ENCODE measurements around the gene RNF38.
"Not testable (repeated sequence)": the region's sequence is repeated elsewhere in the genome, so short reads cannot be mapped to it uniquely, and the experiment has no call there.

The RNF38 gene

DNA sequence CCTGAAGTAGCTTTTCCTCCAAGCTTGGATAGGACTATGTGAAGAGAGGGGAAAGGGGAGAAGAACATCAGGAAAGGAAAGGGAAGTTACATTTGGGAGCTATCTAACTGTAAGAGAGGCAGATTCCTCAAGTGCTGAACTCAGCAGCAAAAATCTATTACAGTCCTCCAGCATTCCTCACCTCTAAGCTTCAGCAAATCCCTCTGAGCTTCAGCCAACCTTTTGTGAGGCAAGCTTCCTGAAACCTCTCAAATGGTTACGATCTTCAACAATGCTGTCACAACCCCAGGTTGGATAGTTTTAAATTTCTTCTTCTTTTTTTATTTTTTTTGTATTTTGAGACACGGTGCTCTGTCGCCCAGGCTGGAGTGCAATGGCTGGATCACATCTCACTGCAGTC is 2.5 kb upstream of the RNF38 start:
- DNase-seq = no peak

DNA sequence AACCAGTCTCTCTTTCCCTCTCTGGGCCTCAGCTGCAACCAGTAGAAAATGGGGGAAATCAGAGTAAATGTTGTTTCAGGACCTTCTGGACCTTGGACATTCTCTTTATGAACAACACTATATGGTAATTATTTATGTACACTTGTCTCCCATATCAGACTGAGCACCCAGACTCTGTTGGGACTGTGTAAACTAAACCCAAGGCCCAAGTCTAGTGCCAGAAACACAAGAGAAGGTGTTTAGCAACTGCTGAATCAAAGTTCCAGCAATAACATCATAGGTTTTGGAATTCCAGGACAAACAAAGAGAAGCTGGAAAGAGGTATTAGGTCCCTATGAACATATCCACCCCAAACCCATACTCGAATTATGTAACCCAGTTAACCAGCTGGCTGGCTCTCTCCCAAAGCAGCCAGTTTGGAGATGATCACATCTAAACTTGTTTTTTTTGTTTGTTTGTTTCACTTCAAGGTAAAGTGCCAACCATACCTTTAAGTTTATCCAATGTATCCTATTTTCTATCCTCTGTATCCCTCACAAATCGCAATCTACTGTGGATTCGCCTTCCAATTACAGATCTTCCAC is 1.9 kb upstream of the RNF38 start:
- DNase-seq = no peak

DNA sequence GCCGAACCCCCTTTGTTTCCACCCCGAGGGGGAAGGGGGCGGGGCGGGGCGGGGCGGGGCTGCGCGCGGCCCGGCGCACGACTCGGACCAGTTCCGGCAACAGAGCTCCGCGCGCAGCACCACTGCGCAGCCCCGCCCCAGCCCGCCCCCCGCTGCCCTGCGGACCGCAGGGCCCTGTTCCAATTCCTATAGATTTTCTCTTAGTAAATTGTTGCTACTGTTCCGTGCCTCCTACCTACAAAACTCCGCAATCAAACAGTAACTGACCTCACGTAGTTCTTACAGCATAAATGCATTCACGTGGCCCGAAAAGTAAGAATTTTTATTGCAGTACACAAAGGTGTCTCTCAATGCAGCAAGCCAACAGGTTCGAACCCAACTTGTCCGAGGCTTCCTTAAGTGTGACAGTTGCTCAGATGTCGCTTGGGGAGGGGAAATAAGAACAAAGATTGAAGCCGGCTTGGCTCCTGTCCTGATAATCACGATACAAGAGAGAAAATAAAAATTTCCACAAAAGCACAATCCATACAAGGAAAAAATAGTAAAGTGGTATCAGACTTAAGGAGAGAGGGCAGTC is 1.2 kb upstream of the RNF38 start:
- DNase-seq = peak; percentile 81

GRCh38 chr9:36400332-36401163 is 479 bp upstream of the RNF38 start:
- DNase-seq = peak; percentile 93

- no peak for DNase-seq
Observed at GRCh38 chr9:36398745-36399144, 1.3 kb downstream of the RNF38 start.

DNA sequence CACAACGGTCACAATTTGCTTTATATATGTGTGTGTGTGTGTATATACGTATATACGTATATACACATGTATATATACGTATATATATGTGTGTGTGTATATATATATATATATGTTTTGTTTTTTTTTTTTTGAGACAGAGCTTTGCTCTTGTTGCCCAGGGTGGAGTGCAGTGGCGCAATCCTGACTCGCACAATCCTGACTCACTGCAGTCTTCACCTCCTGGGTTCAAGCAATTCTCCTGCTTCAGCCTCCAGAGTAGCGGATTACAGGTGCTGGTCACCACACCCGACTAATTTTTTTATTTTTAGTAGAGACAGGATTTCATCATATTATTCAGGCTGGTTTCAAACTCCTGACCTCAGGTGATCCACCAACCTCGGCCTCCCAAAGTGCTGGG is 3.1 kb downstream of the RNF38 start:
- DNase-seq = no peak

- no peak for DNase-seq
Observed at GRCh38 chr9:36392489-36392888, 7.6 kb downstream of the RNF38 start.

- no peak for DNase-seq
Observed at GRCh38 chr9:36389590-36389989, 10.5 kb downstream of the RNF38 start.

GRCh38 chr9:36386396-36386965 is 13.6 kb downstream of the RNF38 start:
- DNase-seq = not testable (repeated sequence)

DNA sequence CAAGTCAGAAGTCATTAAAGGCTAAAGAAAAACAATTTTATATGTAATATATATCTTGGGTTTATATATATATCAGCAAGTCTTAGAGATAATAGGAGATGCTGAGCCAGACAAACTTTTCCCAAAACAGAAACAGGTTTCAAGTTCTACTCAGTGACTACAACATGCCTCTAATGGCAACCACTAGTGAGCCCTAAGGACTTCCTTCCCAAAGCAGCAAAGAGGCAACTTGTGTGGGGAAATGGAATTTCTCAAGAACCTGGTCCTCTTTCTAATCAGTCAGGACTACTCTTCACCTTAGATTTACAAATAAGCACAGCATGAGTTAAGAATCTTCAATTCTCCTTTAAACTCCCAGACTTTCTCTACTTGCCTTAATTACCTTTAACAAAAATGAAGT is 17.6 kb downstream of the RNF38 start:
- DNase-seq = no peak

GRCh38 chr9:36364577-36364976 is 35.5 kb downstream of the RNF38 start:
- no peak for DNase-seq

- no peak for DNase-seq
Observed at GRCh38 chr9:36363448-36363847, 36.6 kb downstream of the RNF38 start.

DNA sequence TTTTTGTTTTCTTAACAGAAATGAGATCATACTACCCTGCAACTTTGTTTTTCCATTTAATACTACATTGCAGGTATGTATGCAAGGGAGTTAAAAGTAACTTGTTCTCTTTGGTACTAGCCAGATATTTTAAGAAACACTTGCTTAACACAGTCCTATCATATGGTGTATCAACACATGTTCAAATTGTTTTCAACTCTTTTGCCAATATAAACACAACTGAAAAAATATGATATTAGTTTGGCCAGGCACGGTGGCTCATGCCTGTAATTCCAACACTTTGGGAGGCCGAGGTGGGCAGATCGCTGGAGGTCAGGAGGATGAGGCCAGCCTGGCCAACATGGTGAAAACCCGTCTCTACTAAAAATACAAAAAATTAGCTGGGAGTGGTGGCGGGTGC is 41.6 kb downstream of the RNF38 start:
- DNase-seq = no peak

GRCh38 chr9:36357639-36358038 is 42.4 kb downstream of the RNF38 start:
- no peak for DNase-seq

DNA sequence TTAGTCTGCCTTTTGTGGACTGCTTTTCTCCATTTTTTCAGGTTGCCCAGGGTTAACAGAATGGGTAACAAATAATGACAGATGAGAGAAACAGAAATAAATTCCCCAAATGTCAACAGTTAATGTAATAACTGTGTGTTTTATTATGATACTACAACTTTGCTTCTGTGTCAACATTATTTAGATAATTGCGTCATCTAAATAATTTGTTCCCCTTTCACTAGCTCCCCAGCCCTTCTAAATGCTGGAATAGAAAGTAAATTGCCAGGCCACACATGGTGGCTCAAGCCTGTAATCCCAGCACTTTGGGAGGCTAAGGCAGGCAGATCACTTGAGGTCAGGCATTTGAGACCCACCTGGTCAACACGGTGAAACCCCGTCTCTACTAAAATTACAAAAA is 53.5 kb downstream of the RNF38 start:
- no peak for DNase-seq

- no peak for DNase-seq
Observed at GRCh38 chr9:36345103-36345846, 54.8 kb downstream of the RNF38 start.

- no peak for DNase-seq
Observed at GRCh38 chr9:36341936-36342577, 58.0 kb downstream of the RNF38 start.

GRCh38 chr9:36337865-36338264 is 62.2 kb downstream of the RNF38 start:
- no peak for DNase-seq

DNA sequence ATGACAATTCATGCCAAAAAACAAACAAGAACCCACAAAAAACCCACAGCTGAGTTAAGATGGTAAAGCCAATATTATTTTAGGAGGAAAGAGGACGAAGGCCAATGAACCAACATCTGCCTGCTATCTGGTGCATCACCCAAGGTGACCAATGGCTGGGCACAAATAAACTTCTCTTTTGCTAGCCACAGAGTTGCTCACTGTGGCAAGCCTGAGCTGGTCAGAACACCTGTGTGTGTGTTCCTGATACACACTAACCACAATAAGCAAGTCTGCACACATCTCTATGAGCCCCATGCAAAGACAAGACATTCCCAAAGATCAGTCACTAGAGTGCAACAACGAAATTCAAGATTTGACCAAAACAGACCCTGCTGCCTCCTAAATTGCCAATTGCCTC is 63.1 kb downstream of the RNF38 start:
- no peak for DNase-seq

GRCh38 chr9:36336131-36336907 is 63.8 kb downstream of the RNF38 start:
- DNase-seq = no peak

DNA sequence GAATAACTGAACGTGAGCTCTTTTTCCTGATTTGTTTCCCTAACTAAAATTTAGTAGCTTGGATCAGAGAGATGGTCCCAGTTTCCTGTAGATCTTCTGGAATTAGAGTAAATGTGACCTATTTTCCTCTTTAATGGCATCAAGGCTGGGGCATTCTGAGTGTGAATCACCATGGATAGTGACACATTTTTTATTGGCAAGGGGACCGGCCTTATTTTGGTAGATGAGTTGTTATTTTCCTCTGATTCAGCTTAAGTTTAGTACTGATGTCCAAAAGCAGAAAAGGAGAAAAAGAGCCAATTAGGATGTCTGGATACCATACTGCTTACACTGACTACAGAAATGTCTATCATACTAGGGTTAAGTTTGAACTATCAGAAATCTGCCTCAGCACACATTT is 68.1 kb downstream of the RNF38 start:
- no peak for DNase-seq

Data from CD4-positive, alpha-beta T cell treated with Interleukin-12 subunit alpha and Interleukin-12 subunit beta, for 1 hour (primary cell).